Epidermal melanocyte (primary cell): ENCODE measurements around the gene MPPED2.

Experiments
- DNase-seq: peaks from one replicate; pipeline ENCODE4 v3.0.0; 2011; ENCODE audit warnings: low spot score; ENCODE audit not compliant: insufficient read length

Gene MPPED2

DNA sequence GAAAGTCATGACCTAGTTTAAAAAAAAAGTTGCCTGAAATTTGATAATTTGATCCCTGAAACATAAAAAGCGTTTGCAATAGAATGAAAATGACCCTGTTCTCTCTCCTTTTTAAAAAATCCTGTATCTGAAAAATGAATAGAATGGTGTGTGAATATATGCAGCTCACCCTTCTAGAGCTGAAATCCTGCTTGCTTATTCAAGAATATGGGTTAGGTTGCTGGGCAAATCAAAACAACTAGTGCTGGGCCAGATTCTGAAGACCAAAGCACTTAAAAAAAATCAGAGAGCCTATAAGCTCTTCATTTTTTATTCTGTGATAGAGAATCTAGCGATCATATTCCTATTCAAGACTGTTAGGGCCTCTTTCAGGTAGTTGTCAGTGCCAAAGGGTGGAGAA is 131.6 kb downstream of the MPPED2 start:
- no peak for DNase-seq

GRCh38 chr11:30454111-30454510 is 132.0 kb downstream of the MPPED2 start:
- no peak for DNase-seq

- no peak for DNase-seq
These were observed 132.4 kb downstream of the MPPED2 start for GRCh38 chr11:30453705-30454104.

DNA sequence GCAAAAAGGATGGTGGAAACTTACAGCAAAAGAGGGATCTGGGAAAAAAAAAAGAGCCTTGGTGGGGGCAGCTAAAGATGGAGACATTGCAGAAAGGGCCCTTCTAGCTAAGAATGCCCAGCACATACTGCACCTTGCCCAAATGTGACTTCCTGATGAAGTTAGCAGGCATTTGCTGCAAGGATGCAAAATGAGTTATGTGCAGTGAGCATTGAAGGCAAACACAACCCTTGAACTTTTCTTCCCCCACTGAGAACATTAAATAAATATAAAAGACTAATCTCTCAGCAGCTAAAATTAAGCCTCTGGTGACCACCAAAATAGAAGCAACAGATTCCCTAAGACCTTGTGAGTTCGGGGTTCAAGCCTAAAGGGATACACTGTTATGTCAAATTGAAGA is 133.3 kb downstream of the MPPED2 start:
- no peak for DNase-seq

- DNase-seq: no peak
These were observed 134.0 kb downstream of the MPPED2 start for GRCh38 chr11:30452114-30452513.

DNA sequence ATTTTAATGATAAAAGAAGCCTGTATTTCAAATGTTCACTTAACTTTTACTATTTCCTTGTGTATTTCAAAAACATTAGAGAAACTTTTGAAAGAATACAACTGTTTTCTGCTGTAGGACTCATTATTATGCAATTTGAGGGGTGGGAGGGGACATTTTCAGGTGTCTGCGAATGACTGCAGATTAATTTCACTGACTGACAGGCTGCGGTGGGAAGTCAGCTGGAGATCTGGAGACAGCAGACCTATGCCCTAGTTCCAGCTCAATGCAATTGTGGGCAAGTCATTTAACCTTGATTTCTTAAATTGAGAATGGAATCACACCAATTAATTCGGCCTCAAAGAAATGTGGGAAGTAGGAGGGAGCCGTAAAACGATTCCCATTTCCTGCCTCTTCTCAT is 134.5 kb downstream of the MPPED2 start:
- DNase-seq: no peak

DNA sequence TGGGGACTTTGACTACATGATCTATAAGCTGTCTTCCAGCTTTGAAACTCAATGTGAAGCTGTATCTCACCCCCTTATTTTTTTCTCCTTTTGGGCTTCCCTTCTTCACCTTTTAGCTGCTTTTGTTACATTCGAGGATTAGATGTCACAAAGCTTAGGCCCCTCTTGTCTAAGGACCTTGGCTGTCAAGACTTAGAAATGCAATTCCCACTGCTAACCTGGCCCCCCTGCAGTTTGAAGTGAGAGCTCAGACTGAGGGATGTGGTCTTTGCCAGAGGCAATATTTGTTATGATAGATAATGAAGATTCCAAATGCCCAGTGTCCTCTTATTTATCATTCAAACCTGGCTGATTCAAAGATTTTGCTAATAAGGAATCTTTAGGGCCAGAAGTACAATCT is 135.0 kb downstream of the MPPED2 start:
- DNase-seq: no peak

DNA sequence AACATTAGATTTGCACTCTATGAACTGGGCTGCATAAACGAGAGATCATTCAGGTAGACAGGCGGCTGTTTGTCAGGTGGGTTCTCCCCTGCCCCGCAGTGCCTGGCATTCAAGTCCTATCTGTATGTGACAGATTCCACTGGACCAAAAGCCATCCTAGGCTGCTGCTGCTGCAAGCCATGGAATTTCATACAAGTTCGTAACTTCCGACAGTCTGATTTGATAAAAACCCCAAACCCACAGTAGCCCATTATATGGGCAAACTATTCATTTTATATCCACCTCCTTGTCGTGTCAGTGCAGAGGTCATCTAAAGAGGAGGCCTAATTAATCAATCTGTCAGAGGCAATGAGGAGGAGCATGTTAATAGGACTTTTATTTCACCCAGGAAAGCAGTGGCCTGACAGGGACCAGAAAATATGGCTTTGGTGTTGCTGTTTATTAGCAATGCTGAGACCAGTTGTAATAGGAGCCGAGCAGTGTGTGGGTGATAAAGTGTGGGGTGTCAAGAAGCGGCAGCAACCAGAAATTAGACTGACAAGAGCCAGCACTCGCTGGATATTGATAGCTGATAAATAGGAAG is 139.0 kb downstream of the MPPED2 start:
- DNase-seq: no peak

DNA sequence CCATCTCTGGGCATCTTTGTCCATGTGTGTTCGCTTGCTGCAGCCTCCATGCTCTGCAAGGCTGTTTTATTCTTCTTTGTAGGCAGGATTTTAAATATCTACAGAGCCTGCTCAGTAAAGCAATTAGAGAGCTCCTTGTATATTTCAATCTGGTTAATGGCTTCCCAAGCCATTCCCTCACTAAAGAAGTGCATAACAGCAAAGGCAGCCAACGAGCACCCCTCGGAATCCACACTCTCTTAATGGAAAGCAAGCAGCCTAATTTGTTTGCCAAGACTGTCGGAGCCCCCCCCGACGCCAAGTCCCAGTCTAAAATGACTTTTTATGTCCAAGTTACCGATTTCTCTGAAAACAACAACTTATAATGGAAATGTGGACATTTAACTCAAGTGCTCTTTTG is 139.6 kb downstream of the MPPED2 start:
- no peak for DNase-seq

- no peak for DNase-seq
These were observed 141.1 kb downstream of the MPPED2 start for GRCh38 chr11:30445056-30445455.

GRCh38 chr11:30440510-30440909 is 145.6 kb downstream of the MPPED2 start:
- no peak for DNase-seq

- no peak for DNase-seq
These were observed 149.4 kb downstream of the MPPED2 start for GRCh38 chr11:30436801-30437200.

GRCh38 chr11:30435488-30435887 is 150.7 kb downstream of the MPPED2 start:
- no peak for DNase-seq

DNA sequence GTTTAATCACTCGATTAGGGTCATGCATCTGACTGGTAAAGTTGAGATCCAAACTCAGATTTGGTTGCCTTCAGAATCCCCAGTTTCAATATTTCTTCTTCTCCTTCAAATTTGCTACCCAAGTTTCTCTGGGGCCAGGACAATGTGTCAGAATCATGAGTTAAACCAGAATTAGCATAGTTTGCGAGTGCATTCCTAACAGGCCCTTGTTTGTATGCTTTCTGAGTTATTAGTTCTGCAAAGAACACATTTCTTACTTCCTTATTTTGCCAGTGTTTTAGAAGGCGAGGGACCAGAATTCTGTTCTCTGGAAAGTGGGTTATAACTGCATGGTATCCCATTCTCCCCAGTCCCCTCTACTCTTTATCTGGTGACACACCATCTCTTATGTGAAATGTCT is 151.3 kb downstream of the MPPED2 start:
- DNase-seq: no peak

GRCh38 chr11:30433831-30434230 is 152.3 kb downstream of the MPPED2 start:
- no peak for DNase-seq

- no peak for DNase-seq
These were observed 153.4 kb downstream of the MPPED2 start for GRCh38 chr11:30432716-30433115.

DNA sequence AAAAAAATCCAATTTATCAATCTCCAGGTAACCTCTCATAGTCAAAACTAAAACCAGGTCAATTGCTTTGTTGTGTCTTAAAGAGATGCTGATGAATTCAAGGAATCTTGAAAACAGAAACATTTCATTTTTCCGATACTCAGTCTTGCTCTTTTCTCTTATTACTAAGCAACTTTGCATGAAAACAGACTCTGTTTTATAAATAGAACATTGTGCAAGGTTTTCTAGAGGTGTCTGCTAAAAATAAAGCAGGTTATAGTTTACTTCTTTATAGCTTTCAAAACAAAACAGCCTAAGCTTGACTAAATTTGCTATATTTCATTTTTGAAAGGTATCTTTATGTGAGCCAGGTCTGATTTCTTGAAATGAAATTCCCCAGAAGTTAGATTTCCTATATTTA is 154.0 kb downstream of the MPPED2 start:
- no peak for DNase-seq

- no peak for DNase-seq
These were observed 154.9 kb downstream of the MPPED2 start for GRCh38 chr11:30431127-30431814.

DNA sequence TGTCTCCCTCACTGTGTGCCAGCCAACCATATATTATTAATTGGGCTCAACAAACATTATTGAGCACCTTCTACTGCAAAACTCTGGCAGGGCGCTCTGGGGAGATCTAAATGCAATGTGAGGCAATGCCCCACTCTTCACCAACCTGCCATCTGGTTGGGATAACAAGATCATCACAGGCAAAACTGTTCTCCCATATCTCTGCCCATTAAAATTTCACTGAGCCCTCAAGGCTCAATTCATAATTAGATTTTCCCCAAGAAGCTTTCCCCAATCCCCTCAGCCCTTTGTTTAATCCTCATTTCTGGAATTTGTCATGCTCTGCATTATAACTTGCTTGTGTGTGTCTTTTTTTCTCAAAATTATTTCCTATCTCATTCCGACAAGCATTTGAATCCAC is 156.6 kb downstream of the MPPED2 start:
- DNase-seq: no peak

DNA sequence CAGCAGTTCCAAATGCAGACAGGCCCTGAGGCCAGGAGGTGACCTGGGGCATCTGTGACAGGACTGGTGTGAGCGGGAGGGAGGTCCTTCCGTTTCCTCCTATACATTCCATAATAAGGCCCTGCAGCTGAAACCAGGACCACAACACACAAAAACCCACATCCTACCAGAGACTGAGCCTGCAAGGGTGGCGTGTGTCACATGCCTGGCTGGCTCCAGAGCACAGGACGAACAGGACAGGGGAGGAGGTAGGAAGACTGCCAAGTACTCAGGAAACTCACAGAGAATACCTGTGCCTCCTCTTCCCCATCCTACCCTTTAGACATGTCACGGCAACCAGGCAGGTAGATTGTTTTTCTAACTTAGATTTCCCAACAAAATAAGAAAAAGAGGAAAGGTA is 159.4 kb downstream of the MPPED2 start:
- DNase-seq: no peak

DNA sequence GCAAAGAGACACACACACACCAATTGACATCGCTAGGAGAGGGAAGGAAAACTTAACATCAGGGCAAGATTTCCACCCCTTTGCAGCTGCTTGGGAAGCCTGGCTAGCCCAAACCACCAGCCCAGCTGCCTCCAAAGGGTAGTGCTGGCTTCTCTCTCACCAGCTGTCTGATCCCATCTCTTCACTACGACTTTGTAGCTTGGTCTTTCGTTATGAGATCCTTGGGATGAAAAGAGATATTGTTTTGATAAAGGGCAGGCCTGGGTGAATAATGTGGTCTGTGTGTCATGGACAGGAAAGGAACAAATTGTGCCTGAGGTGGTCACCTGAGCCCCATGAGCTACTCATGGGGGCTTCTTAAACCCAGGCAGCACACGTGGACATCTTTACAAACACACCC is 161.3 kb downstream of the MPPED2 start:
- peak; percentile 40 for DNase-seq

DNA sequence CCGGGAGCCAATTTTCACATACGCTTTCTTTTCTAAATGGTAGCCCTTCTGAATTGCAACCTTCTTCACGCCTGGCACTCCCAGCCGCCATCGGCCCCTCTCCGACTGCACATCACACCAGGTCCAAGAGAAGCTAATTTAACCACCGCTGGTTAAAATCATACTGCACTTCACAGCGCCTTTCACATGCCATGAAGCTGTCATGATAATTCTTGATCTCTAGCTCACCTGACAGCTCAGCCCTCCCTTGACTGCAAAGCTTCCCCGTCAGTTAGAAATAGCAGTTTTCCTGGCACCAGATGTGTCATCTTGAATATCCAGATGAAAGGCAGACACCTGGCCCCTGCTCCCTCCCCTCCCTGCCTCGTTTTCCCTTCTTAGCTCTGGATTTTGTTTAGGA is 161.8 kb downstream of the MPPED2 start:
- no peak for DNase-seq

GRCh38 chr11:30423886-30424285 is 162.3 kb downstream of the MPPED2 start:
- no peak for DNase-seq

DNA sequence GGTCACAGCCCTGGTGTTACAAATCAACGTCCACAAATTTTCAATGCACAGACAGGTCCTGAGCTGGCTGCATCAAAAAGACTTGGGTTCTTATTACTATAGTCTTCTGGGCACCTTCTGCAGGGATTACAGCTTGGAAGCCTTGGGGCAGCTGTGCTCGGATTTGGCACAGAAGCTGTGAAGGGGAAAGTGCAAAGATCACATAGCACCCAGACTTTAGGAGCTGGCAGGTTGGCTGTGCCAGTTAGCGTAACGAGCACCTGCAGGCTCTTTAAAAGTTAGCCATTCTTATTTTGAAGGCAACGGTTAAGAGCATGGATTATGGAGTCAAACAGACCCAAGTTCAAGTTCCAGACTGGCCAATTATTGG is 162.9 kb downstream of the MPPED2 start:
- no peak for DNase-seq
